SU-DHL-6 (cell line): ENCODE data around the gene TSKU.

Source experiments
- H2AFZ ChIP-seq: fragments of 200-600 bp; sonication (generic); 2 replicates; pipeline ENCODE4 v1.6.1; 2014; ENCODE audit warnings: low read depth, mild to moderate bottlenecking, moderate library complexity, mixed read lengths, antibody characterized with exemption, low read length; ENCODE audit not compliant: severe bottlenecking
- H3F3A ChIP-seq: fragments of 200-600 bp; shearing (Covaris generic); 2 replicates; pipeline ENCODE4 v1.6.0; 2016; ENCODE audit warnings: antibody characterized with exemption, mild to moderate bottlenecking; ENCODE audit not compliant: insufficient read depth
- H3K27ac ChIP-seq: fragments of 200-600 bp; sonication (generic); 2 replicates; pipeline ENCODE4 v1.5.1; 2016; ENCODE audit warnings: low read depth, mild to moderate bottlenecking, low read length, moderate library complexity, mixed read lengths
- H3K27me3 ChIP-seq: fragments of 200-600 bp; sonication (generic), shearing (Covaris generic); 2 replicates; pipeline ENCODE4 v1.6.0; 2014; ENCODE audit warnings: mild to moderate bottlenecking, low read length
- H3K36me3 ChIP-seq: fragments of 200-600 bp; sonication (generic); 2 replicates; pipeline ENCODE4 v1.6.1; 2014; ENCODE audit warnings: mild to moderate bottlenecking, low read length, mixed read lengths
- H3K4me2 ChIP-seq: fragments of 300-600, 200-600 bp; shearing (Covaris generic), sonication (generic); 2 replicates; pipeline ENCODE4 v1.6.0; 2014; ENCODE audit warnings: low read length, low read depth, mild to moderate bottlenecking; ENCODE audit not compliant: poor library complexity, severe bottlenecking
- H3K4me3 ChIP-seq: fragments of 200-600 bp; sonication (generic); 2 replicates; pipeline ENCODE4 v1.5.1; 2014; ENCODE audit warnings: antibody characterized with exemption, low read length, mild to moderate bottlenecking, mixed read lengths; ENCODE audit not compliant: insufficient read depth, poor library complexity, severe bottlenecking
- H3K79me2 ChIP-seq: fragments of 200-600 bp; sonication (generic); 2 replicates; pipeline ENCODE4 v1.6.1; 2014; ENCODE audit warnings: mild to moderate bottlenecking, low read length, moderate library complexity; ENCODE audit not compliant: insufficient read depth
- H3K9ac ChIP-seq: fragments of 200-600 bp; sonication (generic); 2 replicates; pipeline ENCODE4 v1.7.0; 2014; ENCODE audit warnings: mild to moderate bottlenecking, low read length
- H3K9me2 ChIP-seq: fragments of 200-600 bp; sonication (generic); replicated peaks from 2 replicates; pipeline ENCODE4 v1.6.1; 2014; ENCODE audit warnings: low read length; ENCODE audit not compliant: insufficient read depth
- H3K9me3 ChIP-seq: fragments of 200-600 bp; sonication (generic); 2 replicates; pipeline ENCODE4 v1.6.1; 2014; ENCODE audit warnings: low read length, mixed read lengths; ENCODE audit not compliant: insufficient read depth
- H4K20me1 ChIP-seq: fragments of 200-600 bp; sonication (generic); 2 replicates; pipeline ENCODE4 v1.6.1; 2014; ENCODE audit warnings: low read depth, mild to moderate bottlenecking, antibody characterized with exemption, low read length, moderate library complexity, mixed read lengths
- EZH2phosphoT487 ChIP-seq: fragments of 200-600 bp; sonication (generic), shearing (Covaris generic); conservative IDR thresholded peaks from 2 replicates; pipeline ENCODE4 v1.6.1; 2018; ENCODE audit warnings: mild to moderate bottlenecking, antibody characterized with exemption, low read length, moderate library complexity, mixed read lengths
- TF ChIP-seq, protein P1 (sequence below): fragments of 200-600 bp; sonication (generic); IDR thresholded peaks from one replicate; pipeline ENCODE4 v1.5.1; 2017; ENCODE audit warnings: antibody characterized with exemption, mild to moderate bottlenecking, low read length, moderate library complexity; ENCODE audit not compliant: insufficient read depth, poor library complexity, severe bottlenecking

Gene TSKU

GRCh38 chr11:76799066-76799804 is 16.1 kb downstream of the TSKU start:
- Histone ChIP-seq H3K36me3 (no peaks in the 10 kb centered on the region), H2AFZ (peak overlapping the region; percentile 53), H3K27me3 (no peaks in the 10 kb centered on the region), H3K9me2 (no peaks in the 10 kb centered on the region), H3K4me2 (peak overlapping the region; percentile 25), H3F3A (no peaks in the 10 kb centered on the region), H3K9ac (no peak overlapping the region), H3K9me3 (no peaks in the 10 kb centered on the region), H3K4me3 (no peak overlapping the region), H3K79me2 (no peaks in the 10 kb centered on the region), H3K27ac (no peak overlapping the region), H4K20me1 (no peaks in the 10 kb centered on the region)
- no peak for TF ChIP-seq EZH2phosphoT487
- TF ChIP-seq, protein P1, sequence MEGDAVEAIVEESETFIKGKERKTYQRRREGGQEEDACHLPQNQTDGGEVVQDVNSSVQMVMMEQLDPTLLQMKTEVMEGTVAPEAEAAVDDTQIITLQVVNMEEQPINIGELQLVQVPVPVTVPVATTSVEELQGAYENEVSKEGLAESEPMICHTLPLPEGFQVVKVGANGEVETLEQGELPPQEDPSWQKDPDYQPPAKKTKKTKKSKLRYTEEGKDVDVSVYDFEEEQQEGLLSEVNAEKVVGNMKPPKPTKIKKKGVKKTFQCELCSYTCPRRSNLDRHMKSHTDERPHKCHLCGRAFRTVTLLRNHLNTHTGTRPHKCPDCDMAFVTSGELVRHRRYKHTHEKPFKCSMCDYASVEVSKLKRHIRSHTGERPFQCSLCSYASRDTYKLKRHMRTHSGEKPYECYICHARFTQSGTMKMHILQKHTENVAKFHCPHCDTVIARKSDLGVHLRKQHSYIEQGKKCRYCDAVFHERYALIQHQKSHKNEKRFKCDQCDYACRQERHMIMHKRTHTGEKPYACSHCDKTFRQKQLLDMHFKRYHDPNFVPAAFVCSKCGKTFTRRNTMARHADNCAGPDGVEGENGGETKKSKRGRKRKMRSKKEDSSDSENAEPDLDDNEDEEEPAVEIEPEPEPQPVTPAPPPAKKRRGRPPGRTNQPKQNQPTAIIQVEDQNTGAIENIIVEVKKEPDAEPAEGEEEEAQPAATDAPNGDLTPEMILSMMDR: peak; percentile 81

DNA sequence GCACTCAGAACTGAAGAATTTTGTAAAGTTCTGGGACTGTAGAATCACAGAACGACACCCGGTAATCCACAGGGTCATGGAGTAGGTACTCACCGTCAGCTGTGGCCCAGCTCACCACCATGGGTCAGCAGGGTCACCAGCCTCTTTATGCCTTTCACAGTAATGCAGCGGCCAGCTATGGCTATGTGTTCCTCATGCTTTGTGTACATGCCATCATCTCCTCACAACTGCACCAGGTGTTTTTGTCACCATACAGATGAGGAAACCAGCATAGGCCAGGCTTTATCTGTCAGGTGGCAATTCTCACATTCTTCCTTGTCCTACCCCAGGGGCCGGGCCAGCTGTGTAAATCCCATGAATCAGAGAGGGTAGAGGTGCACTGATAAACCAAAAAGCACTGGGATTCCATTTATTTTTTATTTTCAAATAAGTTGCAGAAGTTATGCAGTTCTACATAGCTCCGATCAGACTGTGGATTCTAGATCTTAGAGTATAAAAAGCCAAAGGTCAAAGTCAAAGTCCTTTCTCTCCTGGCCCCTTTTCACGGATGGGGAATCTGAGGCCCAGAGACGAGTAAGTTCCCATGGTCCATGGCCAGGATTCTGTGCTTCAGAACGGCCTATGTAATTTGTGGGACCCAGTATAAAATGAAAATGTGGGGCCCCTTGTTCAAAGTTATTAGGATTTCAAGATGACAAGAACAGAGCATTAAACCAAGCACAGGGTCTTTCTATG is 17.5 kb downstream of the TSKU start:
- H3K9me2 ChIP-seq: no peaks in the 10 kb centered on the region
- no peak overlapping the region for H3K9ac ChIP-seq
- no peak overlapping the region for H3K4me2 ChIP-seq

DNA sequence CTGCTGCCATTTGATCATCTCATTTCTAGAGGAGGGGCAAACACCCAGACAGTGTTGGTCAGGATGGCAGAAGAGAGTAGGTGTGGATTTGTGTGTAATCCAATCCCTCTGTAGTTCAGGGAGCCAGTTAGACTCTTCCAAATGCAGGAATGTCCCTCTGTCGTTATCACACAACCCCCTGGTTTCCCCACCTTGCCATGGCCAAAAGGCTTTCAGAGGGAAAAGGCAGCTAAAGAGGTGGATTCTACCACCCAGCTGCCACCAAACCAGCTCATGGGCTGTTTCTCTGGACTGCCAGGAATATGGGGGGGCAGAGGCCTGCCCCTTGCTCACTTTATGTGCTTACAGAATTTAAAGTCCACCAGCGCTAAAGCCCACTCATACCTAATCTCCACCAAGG is 18.1 kb downstream of the TSKU start:
- Histone ChIP-seq H2AFZ (no peak overlapping the region), H3K79me2 (no peaks in the 10 kb centered on the region), H3K36me3 (no peaks in the 10 kb centered on the region), H3K9me3 (no peaks in the 10 kb centered on the region), H4K20me1 (no peaks in the 10 kb centered on the region), H3K27me3 (no peaks in the 10 kb centered on the region), H3K4me3 (no peak overlapping the region), H3K9me2 (no peaks in the 10 kb centered on the region), H3K9ac (no peak overlapping the region), H3K27ac (no peak overlapping the region), H3F3A (no peaks in the 10 kb centered on the region), H3K4me2 (no peak overlapping the region)
- no peak for TF ChIP-seq EZH2phosphoT487
- TF ChIP-seq, protein P1: no peak

More for the DNA sequence above, 17.5 kb downstream of the TSKU start:
- H3K27me3 ChIP-seq: no peaks in the 10 kb centered on the region
- TF ChIP-seq, protein P1: no peak
- no peak for TF ChIP-seq EZH2phosphoT487
- no peak overlapping the region for H3K4me3 ChIP-seq
- H3K36me3 ChIP-seq: no peaks in the 10 kb centered on the region
- no peak overlapping the region for H3K27ac ChIP-seq
- no peaks in the 10 kb centered on the region for H3K79me2 ChIP-seq
- no peaks in the 10 kb centered on the region for H3F3A ChIP-seq
- H3K9me3 ChIP-seq: no peaks in the 10 kb centered on the region
- H4K20me1 ChIP-seq: no peaks in the 10 kb centered on the region
- no peak overlapping the region for H2AFZ ChIP-seq
